ENCODE data around the gene GYG1.

DNA sequence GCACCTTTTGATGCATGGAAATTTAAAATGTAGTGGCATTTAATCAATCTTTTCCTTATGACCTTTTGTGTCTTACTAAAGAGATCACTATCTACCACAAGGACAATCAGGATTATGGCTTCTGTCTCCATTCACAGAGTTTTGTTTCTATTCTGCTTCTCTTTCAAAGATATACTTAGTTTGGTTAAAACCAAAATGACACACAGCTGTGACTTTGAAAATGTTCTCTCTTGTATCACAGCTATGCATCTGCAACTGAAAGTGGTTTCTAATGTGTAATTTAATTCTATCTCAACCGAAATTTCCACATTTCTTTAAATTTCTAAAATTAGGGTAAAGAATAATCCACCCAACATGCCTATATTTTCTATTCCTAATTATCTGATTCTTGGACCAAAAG lies 67.3 kb downstream of the GYG1 start:
- no peak for TF ChIP-seq EZH2 (optimal IDR thresholded peaks at IDR 0.05; ENCODE audit: low read depth, low read length)
- TF ChIP-seq CTCF (IDR thresholded peaks at IDR 0.05; ENCODE audit: low read length), result no peak
- TF ChIP-seq EZH2phosphoT487 (IDR thresholded peaks at IDR 0.05; ENCODE audit: low read length), result no peak
